Peyer's patch (tissue), 4 donors: ENCODE results near the gene PSMB1.

ENCODE experiments used
- POLR2A ChIP-seq, 2 donors: fragments of 450-650 bp; IDR thresholded peaks; one replicate each; pipeline ENCODE4 v1.5.1; 2017; ENCODE audit warnings: antibody characterized with exemption in 2 of 2, mild to moderate bottlenecking in 2 of 2, moderate library complexity in 2 of 2
- TF ChIP-seq, protein P1 (sequence below), 6 experiments: fragments of 450-650 bp in 4 of 6; fragments of 200-600 bp in 2 of 6; sonication (generic) in 1 of 6; IDR thresholded peaks; one replicate each; pipeline ENCODE4 v1.5.1; 2017 to 2019; ENCODE audit warnings: antibody characterized with exemption in 6 of 6, mild to moderate bottlenecking in 3 of 6, moderate library complexity in 1 of 6

- TF ChIP-seq, protein P1, sequence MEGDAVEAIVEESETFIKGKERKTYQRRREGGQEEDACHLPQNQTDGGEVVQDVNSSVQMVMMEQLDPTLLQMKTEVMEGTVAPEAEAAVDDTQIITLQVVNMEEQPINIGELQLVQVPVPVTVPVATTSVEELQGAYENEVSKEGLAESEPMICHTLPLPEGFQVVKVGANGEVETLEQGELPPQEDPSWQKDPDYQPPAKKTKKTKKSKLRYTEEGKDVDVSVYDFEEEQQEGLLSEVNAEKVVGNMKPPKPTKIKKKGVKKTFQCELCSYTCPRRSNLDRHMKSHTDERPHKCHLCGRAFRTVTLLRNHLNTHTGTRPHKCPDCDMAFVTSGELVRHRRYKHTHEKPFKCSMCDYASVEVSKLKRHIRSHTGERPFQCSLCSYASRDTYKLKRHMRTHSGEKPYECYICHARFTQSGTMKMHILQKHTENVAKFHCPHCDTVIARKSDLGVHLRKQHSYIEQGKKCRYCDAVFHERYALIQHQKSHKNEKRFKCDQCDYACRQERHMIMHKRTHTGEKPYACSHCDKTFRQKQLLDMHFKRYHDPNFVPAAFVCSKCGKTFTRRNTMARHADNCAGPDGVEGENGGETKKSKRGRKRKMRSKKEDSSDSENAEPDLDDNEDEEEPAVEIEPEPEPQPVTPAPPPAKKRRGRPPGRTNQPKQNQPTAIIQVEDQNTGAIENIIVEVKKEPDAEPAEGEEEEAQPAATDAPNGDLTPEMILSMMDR (IDR thresholded peaks at IDR 0.05), result no peak
- no peak for TF ChIP-seq POLR2A (IDR thresholded peaks at IDR 0.05)
Measured at GRCh38 chr6:170572704-170573466, 19.8 kb upstream of the PSMB1 start.
